GM19395 (cell line): ENCODE results near the gene AAGAB.
"Not testable (repeated sequence)": the region's sequence is repeated elsewhere in the genome, so short reads cannot be mapped to it uniquely, and the experiment has no call there.

Source experiments
- ATAC-seq: cut with Tn5 transposase; IDR thresholded peaks from one replicate; pipeline ENCODE4 v1.9.1; 2021; ENCODE audit warnings: mild to moderate bottlenecking, moderate library complexity; ENCODE audit not compliant: unreplicated experiment

AAGAB gene, protein sequence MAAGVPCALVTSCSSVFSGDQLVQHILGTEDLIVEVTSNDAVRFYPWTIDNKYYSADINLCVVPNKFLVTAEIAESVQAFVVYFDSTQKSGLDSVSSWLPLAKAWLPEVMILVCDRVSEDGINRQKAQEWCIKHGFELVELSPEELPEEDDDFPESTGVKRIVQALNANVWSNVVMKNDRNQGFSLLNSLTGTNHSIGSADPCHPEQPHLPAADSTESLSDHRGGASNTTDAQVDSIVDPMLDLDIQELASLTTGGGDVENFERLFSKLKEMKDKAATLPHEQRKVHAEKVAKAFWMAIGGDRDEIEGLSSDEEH

GRCh38 chr15:67254238-67255175, at the start of gene AAGAB, which contains the start of gene IQCH:
Gene AAGAB, minus strand, starts transcription at chr15:67254661. Its CDS starts 30 bp downstream, at chr15:67254631.
Gene IQCH, plus strand, starts transcription at chr15:67254786. Its CDS starts 111 bp downstream, at chr15:67254897.
- peak; percentile 90 for ATAC-seq

DNA sequence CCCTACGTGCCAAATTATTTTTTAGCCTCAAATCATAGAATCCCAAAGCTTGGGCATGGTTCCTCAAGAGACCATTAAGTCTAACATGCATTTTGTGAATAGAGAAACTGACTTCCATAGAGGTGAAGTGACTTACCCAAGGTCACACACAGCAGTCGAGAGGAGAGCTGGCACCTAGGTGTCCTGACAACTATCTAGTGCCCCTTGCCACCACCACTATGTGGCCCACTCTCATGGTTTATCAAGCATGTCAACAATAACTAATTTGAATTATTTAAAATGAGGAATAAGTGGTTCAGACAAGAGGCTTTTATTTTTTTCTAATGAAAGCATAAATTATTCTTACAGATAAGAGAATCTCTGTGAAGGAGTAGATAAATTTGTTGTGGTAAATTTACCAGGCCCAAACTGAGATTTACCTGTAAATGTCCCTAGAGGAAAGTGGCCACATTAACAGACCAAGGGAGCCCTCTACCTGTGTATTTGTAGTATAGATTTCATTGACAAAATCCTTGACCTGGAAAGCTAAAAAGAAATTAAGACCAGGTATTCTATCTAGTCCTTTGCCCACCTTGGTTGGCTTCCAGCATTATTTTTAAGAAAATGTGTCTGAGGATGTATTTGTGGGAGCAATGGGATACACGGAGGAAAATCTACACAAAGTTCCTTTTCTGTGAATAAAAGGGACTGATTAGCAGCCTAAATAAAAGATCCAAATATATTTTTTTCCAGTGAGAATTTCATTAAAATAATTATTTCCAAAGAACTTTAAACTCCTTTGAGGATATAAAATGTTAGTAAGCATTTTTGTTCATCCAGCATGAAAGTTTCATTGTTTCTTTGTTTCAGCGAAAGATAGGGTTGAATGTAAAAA, 49.3 kb upstream of the AAGAB start:
- no peak for ATAC-seq

- no peak for ATAC-seq
Observed at GRCh38 chr15:67300266-67301025, 46.0 kb upstream of the AAGAB start.

GRCh38 chr15:67296684-67297083, 42.2 kb upstream of the AAGAB start:
- no peak for ATAC-seq

DNA sequence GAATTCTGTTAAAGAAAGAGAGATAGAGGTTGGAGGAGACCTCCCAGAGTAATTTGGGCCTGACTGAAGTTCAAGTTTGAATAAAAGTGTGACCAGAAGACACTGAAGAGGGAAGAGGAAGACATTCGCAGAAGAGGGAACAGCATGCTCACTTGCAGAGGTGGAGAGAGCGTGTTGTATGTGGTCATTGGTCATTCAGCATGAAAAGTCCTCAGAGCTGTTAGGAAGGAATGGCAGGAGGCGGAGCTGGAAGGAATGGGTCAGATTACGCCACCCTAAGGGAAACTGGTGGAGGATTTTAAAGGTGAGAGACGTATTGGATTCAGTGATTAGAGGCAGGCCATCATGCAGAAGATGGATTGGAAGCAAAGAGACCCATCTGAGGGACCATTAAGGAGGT, 41.7 kb upstream of the AAGAB start:
- no peak for ATAC-seq

- ATAC-seq, result no peak
Observed at GRCh38 chr15:67290319-67290718, 35.9 kb upstream of the AAGAB start.

DNA sequence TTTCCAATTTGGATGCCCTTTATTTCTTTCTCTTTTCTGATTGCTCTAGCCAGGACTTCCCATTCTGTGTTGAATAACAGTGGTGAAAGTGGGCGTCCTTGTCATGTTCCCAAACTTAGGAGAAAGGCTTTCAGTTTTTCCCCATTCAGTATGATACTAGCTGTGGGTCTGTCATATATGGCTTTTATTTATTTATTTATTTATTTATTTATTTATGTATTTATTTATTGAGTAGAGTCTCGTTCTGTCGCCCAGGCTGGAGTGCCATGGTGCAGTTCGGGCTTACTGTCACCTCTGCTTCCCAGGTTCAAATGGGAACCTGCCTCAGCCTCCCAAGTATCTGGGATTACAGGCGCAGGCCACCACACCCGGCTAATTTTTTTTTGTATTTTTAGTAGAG, 31.9 kb upstream of the AAGAB start:
- not testable (repeated sequence) for ATAC-seq

- not testable (repeated sequence) for ATAC-seq
Observed at GRCh38 chr15:67285625-67286024, 31.2 kb upstream of the AAGAB start.

- ATAC-seq, result no peak
Observed at GRCh38 chr15:67281714-67282113, 27.3 kb upstream of the AAGAB start.

DNA sequence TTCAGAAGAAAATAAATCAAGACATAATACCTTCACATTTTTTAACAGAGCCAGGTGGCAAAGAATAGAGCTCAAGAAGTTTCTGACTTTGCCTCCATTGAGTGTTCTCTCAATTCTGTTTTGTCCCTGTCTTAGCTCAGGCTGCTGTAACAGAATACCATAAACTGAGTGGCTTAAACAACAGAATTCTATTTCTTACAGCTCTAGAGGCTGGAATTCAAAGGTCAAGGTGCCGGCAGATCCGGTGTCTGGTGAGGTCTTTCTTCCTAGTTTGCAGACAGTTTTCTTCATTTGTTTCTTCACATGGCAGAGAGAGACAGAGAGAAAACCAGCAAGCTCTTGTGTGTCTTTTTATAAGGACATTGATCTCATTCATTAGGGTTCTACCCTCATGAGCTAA, 25.8 kb upstream of the AAGAB start:
- ATAC-seq, result no peak

DNA sequence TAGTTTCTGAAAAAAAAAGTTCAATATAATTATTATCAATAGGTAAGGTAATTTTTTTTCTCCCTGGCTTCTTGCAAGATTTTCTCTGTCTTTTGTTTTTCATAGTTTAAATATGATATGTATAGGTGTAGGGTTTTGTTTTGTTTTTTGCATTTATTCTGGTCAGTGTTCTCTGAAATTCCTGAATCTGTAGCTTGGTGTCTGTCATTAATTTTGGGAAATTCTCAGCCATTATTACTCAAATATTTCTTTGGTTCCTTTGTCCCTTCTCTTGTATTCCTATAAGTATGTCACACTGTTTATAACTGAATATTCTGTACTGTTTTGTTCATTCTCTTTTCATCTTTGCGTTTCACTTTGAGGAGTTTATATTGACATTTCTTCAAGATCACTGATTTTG, 22.2 kb upstream of the AAGAB start:
- no peak for ATAC-seq

DNA sequence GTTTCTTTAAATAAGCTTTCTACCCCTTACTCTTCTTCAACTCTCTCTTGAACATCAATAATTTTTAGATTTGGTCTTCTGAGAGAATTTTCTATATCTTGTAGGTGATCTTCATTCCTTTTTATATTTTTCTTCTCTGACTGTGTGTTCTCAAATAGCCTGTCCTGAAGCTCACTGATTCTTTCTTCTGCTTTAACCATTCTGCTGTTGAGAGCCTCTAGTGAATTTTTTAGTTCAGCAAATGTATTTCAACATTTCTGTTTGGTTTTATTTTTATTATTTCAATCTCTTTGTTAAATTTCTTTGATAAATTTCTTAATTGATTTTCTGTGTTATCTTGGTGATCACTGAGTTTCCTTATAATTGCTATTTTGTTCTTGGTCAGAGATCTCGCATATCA, 19.8 kb upstream of the AAGAB start:
- no peak for ATAC-seq

GRCh38 chr15:67267951-67268941, 13.8 kb upstream of the AAGAB start:
- no peak for ATAC-seq

DNA sequence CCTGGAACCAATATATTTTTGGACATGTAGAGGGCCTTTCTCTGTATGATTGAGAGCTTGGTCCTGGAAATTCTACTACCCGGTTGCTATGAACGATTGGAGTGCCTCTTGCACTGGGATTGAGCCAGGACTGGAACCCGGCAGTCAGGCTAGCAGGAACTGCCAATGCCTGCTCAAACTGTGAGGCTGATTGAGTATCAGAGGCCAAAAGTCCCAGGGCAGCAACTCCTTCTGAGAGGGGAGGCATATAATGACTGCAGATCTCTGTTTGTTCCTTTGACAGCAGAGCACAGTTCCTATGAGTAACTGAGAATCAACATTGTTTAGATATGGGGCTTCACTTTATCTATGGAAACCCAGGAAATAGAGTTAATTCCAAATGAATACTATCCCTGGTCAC, 13.0 kb upstream of the AAGAB start:
- no peak for ATAC-seq

- no peak for ATAC-seq
Observed at GRCh38 chr15:67266870-67267269, 12.4 kb upstream of the AAGAB start.

GRCh38 chr15:67259806-67260205, 5.3 kb upstream of the AAGAB start:
- no peak for ATAC-seq

DNA sequence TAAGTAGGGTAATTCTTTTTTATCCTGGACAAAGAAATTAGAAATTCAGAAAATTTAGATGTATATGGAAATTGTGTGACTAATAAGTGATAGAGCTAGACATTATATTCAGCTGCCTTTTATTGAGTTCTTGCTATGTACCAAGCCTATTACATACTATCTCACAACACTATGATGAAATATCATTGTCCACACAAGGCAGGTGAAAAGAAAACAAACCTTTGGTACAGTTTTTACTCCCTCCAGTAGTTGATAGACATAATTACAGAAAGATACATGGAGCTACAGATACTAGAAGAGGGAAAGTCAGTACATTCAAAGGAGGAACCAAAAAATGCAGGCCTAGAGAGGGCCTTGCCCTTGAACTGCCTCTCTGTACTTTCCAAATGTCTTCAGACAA, 4.9 kb upstream of the AAGAB start:
- ATAC-seq, result no peak

DNA sequence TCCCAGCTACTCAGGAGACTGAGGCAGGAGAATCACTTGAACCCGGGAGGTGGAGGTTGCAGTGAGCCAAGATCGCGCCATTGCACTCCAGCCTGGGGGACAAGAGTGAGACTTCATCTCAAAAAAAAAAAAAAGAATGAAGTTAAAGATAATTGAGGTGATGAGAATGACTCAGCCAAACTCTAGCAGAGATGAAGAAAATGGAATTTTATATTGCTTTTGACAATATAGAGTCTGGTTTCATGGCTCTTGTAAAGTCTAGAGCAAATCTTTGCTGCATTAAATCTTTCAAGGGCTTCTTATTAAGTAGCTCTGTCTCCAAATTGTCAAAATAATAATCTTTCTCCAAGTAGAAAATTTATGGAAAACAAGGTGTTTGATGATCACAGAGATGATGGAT, 4.0 kb upstream of the AAGAB start:
- ATAC-seq, result not testable (repeated sequence)

DNA sequence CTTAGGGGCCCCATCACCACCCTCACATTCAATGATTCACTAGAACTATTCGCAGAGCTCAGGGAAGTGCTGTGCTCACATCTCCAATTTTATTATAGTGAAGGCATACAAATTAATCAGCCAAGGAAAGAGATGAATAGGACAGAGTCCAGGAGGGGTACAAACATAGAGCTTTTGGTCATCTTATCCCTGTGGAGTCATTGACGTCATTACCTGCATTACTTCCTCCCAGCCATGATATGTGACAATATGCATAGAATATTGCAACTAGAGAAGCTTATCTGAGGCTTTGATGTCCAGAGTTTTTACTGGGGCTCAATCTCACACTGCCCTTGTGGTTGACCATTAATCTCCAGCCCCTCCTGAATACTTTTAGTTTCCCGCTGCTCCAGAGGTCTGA, 1.6 kb upstream of the AAGAB start:
- no peak for ATAC-seq
